Activated CD8-positive, alpha-beta memory T cell treated with anti-CD3 and anti-CD28 coated beads, Interleukin-2, amount 10 ng/mL, durations not matched to agents 7 days and 5 days (primary cell): ENCODE measurements around the gene TAF3. TPM values are rescaled to one million over a fixed set of nuclear protein-coding genes. Genes with fewer than 3 reads are reported as not detected.

Experiments used
- ATAC-seq: fragments of 150-1000 bp; cut with Tn5 transposase; one replicate; pipeline ENCODE4 v1.10.0; 2021; ENCODE audit warnings: moderate library complexity
- CTCF ChIA-PET: fragments of 350-600 bp; sonication (Branson Sonifier 250); formaldehyde crosslinking; loops from one replicate; lab custom pipeline; 2021; ENCODE audit warnings: antibody characterized with exemption; lab: Charles Lee
- DNase-seq: peaks from one replicate; pipeline ENCODE4 v3.0.0-alpha.2; 2020
- H3K27ac Mint-ChIP-seq: one replicate; pipeline ENCODE4 v1.8.0; 2021; ENCODE audit warnings: mild to moderate bottlenecking, mixed read lengths
- H3K27me3 Mint-ChIP-seq: one replicate; pipeline ENCODE4 v1.8.0; 2021; ENCODE audit warnings: mixed read lengths
- H3K36me3 Mint-ChIP-seq: one replicate; pipeline ENCODE4 v1.8.0; 2021; ENCODE audit warnings: mild to moderate bottlenecking, mixed read lengths
- H3K4me1 Mint-ChIP-seq: one replicate; pipeline ENCODE4 v1.8.0; 2021; ENCODE audit warnings: mixed read lengths
- H3K4me3 Mint-ChIP-seq: one replicate; pipeline ENCODE4 v1.8.0; 2021; ENCODE audit warnings: mild to moderate bottlenecking, moderate library complexity, mixed read lengths
- H3K9me3 Mint-ChIP-seq: one replicate; pipeline ENCODE4 v1.8.0; 2022; ENCODE audit warnings: low read depth, mixed read lengths
- total RNA-seq, 2 experiments: library from RNA; stranded (reverse); gene quantifications; one replicate each; pipeline ENCODE4 v1.2.3, GENCODE V29; 2021

TAF3 gene
- total RNA-seq, 2 experiments from 2014 or later = 15.6 to 15.8 TPM

DNA sequence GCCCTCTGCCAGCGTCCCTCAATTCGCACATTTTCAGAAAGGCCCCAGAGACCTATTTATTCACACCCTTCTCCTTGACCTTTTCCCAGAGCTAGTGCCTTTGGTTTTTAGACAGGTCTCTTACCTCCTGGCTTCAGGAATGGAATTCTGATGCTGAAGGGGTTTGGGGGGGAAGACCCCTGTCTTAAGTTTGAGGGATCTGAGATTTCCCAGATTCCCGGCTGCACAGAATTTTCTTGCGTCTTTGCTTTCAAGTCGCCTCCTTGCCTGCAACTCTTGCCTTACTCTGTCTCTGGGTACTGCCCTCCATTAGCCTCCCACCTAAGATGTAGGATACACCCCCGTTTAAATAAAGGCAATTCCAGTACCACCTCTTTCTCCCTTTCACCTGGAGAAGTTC is 238.1 kb downstream of the TAF3 start:
- DNase-seq (no peak), ATAC-seq (no peak)
- Mint-ChIP-seq H3K36me3 (peaks cover 59% of the 10 kb centered on the region), H3K4me1 (peaks cover 59% of the 10 kb centered on the region), H3K9me3 (no peaks in the 10 kb centered on the region), H3K27me3 (peaks cover 18% of the 10 kb centered on the region), H3K4me3 (peak overlapping the region; percentile 91), H3K27ac (peak overlapping the region; percentile 96)
- CTCF ChIA-PET = no interaction called here

DNA sequence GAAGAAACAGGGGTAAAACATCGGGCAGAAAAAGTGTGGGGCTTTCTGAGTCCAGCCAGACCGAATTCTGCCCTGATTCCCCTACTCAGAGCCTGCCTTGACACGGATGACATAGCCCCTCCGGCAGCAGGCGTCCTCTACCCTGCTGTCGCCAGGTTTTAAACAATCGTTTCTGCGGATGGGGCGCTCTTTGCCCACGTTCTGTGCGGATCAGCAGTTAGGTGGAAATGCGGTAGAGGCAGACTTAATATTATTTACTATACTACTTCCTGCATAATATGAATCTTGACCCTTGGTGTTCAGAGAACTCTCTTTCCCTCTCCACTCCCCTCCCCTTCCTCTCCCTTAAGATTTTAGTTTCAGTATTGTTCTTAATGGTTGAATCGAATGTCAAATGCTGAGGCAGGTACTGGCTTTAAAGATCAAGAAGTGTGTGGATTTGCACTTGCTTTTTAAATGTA is 238.6 kb downstream of the TAF3 start:
- Mint-ChIP-seq H3K27me3 (peaks cover 16% of the 10 kb centered on the region), H3K9me3 (no peaks in the 10 kb centered on the region), H3K4me1 (peaks cover 62% of the 10 kb centered on the region), H3K36me3 (peaks cover 62% of the 10 kb centered on the region), H3K4me3 (peak overlapping the region; percentile 91), H3K27ac (peak overlapping the region; percentile 96)
- CTCF ChIA-PET = no interaction called here
- DNase-seq (peak; percentile 81), ATAC-seq (peak; percentile 7)

DNA sequence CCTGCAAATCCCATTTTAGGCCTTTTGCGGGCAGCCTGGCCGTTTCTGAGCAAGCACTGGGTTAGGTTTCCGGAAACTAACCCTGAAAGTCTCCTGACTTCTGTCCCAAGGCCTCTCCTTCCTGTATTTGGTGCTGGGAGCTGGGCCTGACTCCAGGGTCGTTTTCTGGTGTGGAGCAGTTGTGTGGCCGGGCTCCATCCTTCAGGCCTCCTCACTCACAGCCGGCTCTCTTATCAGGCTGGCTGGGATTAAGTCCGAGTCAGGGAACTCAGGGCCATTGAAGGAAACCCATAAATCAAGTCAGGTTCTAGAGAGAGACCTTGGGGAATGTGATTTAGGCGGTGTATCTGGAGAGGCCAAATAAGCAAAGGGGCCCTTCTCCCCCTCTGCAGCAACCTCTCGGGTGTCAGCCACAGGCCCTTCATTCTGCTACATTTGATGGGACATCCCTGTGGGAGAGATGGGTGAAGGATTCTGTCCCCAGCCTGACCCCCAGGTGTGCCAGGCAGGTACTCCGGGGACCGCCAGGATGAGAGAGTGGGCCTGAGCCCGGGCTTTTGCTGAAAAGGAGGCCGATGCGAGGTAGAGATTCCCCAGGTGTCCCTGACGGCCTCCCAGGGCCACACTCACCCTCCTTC is 239.4 kb downstream of the TAF3 start:
- H3K36me3 Mint-ChIP-seq = peaks cover 70% of the 10 kb centered on the region
- ATAC-seq = no peak
- H3K27me3 Mint-ChIP-seq = peaks cover 8% of the 10 kb centered on the region
- peaks cover 64% of the 10 kb centered on the region for H3K4me1 Mint-ChIP-seq
- peak overlapping the region; percentile 96 for H3K27ac Mint-ChIP-seq
- no peak for DNase-seq
- H3K9me3 Mint-ChIP-seq = no peaks in the 10 kb centered on the region
- H3K4me3 Mint-ChIP-seq = peak overlapping the region; percentile 91
- CTCF ChIA-PET = no interaction called here

DNA sequence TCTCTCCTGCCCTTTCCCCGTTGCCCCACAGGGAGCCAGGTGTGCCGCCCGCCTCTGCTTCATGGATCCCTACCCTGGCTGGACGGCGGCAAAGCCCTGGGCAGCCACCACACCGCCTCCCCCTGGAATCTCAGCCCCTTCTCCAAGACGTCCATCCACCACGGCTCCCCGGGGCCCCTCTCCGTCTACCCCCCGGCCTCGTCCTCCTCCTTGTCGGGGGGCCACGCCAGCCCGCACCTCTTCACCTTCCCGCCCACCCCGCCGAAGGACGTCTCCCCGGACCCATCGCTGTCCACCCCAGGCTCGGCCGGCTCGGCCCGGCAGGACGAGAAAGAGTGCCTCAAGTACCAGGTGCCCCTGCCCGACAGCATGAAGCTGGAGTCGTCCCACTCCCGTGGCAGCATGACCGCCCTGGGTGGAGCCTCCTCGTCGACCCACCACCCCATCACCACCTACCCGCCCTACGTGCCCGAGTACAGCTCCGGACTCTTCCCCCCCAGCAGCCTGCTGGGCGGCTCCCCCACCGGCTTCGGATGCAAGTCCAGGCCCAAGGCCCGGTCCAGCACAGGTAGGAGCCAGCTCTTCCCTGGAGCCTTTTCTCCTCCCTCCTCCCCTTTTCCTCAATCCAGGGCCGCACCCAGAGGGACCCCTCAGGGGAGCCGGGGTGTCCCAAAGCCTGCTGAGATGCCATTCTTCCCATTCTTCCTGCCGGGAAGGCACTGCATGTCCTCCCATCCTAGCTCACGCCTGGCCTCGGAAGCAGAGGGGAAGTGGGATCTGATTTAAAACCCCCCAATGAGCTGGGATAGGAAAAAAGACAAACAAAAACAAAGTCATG is 240.2 kb downstream of the TAF3 start:
- peaks cover 77% of the 10 kb centered on the region for H3K36me3 Mint-ChIP-seq
- ATAC-seq (no peak), DNase-seq (no peak)
- peaks cover 66% of the 10 kb centered on the region for H3K4me1 Mint-ChIP-seq
- peak overlapping the region; percentile 91 for H3K4me3 Mint-ChIP-seq
- peak overlapping the region; percentile 96 for H3K27ac Mint-ChIP-seq
- H3K27me3 Mint-ChIP-seq = peaks cover 2% of the 10 kb centered on the region
- H3K9me3 Mint-ChIP-seq = no peaks in the 10 kb centered on the region
- CTCF ChIA-PET = interaction anchor here (2.3 kb wide), 2 partner anchors 9 to 344 kb away, joined by 8 to 9 read pairs; no protein-coding TSS in a partner anchor

DNA sequence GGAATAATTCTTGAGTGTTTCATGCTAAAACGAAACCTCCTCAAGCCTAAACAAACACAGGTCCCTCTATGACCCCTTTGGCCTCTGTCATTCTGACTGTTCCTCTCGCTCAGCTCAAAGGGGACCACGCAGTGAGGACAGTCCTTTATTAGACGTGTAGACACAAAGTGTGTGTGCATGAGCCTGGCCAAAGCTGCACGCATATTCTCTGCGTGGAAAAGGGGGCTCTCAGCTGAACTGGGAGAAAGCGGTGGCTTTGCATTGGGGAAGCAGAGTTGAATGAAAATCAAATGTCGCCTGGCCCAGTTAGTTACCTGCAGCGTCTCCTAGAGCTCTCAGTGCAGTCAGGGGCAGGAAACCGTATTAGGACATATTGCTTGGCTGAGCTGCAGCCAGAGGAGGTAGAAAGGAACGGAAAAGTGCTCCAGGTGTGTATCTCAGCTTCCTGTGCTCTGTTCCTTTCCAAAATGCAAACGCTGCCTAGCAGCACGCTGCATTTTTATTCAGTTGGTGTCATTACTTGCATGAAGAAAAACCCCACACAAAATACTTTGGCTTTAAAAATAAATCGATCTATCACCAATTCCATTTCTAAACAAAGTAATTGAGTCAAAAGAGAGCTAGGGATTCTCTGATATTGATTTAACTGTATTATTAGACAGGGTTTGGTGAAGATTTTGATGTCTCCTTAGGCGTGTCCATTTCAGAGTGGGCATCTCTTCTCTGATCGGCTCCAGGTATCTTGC is 241.1 kb downstream of the TAF3 start:
- peak overlapping the region; percentile 91 for H3K4me3 Mint-ChIP-seq
- peak overlapping the region; percentile 96 for H3K27ac Mint-ChIP-seq
- DNase-seq = no peak
- H3K36me3 Mint-ChIP-seq = peaks cover 86% of the 10 kb centered on the region
- CTCF ChIA-PET = interaction anchor here (0.8 to 2.5 kb wide), 8 partner anchors 10 to 390 kb away, joined by 3 to 13 read pairs (median 3); no protein-coding TSS in a partner anchor
- peaks cover 2% of the 10 kb centered on the region for H3K27me3 Mint-ChIP-seq
- peaks cover 72% of the 10 kb centered on the region for H3K4me1 Mint-ChIP-seq
- no peak for ATAC-seq
- no peaks in the 10 kb centered on the region for H3K9me3 Mint-ChIP-seq

DNA sequence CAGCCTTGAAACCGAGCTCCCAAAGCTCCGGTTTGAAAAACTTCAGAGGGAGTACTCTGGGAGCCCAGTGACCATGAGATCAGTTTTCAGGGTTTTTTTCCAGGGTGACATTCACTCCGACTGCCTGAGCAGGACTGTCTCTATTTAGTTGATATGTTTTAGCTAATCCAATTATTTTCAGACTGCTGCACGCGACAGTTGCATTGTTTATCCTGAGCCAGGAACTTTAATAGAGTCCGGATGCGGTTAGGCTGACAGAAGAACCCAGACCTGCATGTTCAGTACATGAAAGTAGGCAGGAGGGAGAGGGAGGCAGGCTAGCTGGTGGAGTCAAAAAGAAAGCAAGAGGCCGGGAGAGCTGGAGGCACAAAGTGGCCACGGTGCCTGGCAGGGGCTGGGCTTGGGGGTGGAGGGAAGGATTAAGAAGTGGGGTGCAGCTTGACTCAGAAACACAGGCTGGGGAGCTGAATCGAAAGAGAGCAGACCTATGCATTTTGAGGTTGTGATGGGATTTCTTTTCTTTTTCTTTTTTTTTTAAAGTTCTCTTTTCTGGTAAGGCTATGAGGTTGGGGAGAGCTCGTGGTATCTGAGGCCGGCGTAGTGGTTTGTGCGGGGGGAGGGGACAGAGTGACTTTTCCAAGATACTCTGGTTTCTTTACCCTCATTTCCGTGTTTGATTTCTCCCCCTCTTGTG is 241.9 kb downstream of the TAF3 start:
- DNase-seq = peak; percentile 91
- CTCF ChIA-PET = interaction anchor here (0.7 to 2.5 kb wide), 13 partner anchors 11 to 390 kb away, joined by 3 to 13 read pairs (median 3); no protein-coding TSS in a partner anchor
- H3K27ac Mint-ChIP-seq = peak overlapping the region; percentile 96
- H3K4me1 Mint-ChIP-seq = peaks cover 78% of the 10 kb centered on the region
- H3K4me3 Mint-ChIP-seq = peak overlapping the region; percentile 91
- peak; percentile 57 for ATAC-seq
- H3K9me3 Mint-ChIP-seq = no peaks in the 10 kb centered on the region
- peaks cover 90% of the 10 kb centered on the region for H3K36me3 Mint-ChIP-seq
- peaks cover 2% of the 10 kb centered on the region for H3K27me3 Mint-ChIP-seq

DNA sequence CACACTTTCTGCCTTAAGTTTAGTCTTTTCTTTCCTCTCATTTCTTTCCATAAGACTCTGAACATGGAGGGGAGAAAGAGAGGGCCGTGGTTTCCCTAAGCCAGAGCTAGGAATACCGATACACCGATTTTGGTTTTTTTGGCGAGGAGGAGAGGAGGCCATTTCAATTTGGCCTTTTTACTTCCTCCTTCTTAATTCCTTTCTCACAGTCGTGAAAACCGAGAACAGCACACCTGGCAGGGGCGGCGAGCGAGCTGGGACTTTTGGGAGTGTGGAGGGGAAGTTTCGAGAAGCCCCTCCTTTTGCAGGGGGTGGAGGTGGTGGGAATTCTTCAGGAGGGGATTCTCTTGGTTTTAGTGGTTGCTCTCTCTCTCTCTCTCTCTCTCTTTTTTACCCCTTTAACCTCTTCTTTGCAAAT is 242.4 kb downstream of the TAF3 start:
- Mint-ChIP-seq H3K9me3 (no peaks in the 10 kb centered on the region), H3K27me3 (peaks cover 2% of the 10 kb centered on the region), H3K27ac (peak overlapping the region; percentile 96), H3K4me3 (peak overlapping the region; percentile 91), H3K4me1 (peaks cover 83% of the 10 kb centered on the region), H3K36me3 (peaks cover 90% of the 10 kb centered on the region)
- CTCF ChIA-PET = interaction anchor here (0.7 to 2.5 kb wide), 14 partner anchors 12 to 389 kb away, joined by 3 to 13 read pairs (median 3); no protein-coding TSS in a partner anchor
- DNase-seq (no peak), ATAC-seq (no peak)

DNA sequence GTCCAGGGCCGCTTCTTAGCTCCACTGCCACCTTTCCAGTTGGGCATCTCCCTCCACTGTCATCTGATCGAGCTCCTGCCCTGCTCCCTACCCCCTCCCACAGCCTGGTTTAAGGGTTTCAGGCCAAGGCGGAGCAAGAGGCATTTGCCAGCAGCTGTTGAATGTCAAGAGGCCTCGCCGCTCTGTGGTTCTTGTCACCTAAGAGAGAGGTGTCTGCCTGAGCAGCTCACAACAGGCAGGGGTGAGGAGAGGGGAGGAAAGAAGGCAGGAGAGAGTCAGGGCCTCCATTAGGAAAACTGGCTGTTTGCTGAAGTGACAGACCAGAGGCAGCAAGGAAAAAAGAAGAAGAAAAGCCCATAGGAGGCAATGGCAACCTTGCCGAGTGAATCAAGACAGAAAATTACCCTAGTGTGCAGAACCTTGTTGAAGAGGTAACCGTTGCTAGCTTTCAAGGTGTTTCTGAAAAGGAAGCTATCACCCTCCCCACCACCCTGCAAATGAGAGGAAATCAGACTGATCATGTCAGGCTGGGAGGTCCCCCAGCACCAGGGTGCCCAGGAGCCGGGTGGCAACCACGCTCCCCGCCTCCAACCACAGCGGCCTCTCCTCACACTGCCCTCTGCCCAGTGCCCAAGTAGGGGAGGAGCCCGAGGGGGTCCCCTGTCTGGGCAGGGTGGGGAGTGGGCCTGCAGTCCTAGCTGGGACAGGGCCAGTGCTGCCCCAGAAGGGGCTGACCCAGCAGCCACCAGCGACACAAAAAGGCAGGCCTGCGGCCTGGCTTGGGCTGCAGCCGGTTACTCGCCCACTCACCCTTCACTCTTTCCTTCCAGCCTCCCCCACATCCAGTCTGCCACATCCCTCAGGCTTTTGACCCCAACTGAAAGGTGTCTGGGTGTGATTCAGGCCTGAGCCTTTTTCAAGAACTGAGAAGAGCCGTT is 243.2 kb downstream of the TAF3 start:
- DNase-seq (peak; percentile 80), ATAC-seq (peak; percentile 30)
- Mint-ChIP-seq H3K4me1 (peaks cover 91% of the 10 kb centered on the region), H3K9me3 (no peaks in the 10 kb centered on the region), H3K27ac (peak overlapping the region; percentile 96), H3K4me3 (peak overlapping the region; percentile 91), H3K36me3 (peaks cover 95% of the 10 kb centered on the region), H3K27me3 (peaks cover 2% of the 10 kb centered on the region)
- CTCF ChIA-PET = interaction anchor here (0.7 to 2.5 kb wide), 8 partner anchors 9 to 388 kb away, joined by 3 to 13 read pairs (median 3); no protein-coding TSS in a partner anchor

DNA sequence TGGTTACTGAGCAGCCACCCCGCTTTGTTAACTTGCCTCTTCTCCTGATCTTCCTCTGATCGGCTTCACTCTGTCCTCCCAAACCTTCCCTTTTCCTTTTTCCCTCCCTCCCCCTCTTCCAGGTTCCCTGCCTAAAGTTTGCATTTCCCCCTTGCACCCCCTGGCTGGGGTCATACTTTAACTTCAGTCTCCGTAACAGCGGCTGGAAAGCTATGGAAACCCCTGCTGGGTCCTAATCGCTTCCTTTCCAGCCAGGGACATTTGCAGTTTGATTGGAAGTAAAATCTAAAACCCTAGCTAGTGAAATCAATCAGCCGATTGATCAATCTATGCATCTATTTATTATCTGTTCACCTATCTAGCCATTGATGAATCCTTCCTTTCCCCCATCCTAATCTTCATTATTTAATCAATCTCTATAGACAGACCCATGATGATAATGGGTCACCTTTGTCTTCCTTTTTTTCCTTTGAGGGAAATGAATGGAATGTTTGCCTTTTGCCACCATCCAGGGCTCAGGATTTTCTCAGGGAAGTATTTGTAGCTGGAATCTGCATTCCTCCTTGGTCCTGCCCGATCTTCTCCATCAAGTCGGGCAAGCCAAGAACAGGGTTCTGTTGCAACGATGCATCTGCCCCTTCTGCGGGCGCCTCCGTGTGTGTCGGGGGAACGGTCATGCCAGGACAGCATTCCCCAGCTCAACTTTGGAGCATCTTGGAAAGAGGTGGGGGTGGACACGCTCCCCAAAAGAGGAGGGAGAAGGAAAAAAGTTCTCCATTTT is 245.0 kb downstream of the TAF3 start:
- DNase-seq = no peak
- CTCF ChIA-PET = no interaction called here
- no peak for ATAC-seq
- H3K4me1 Mint-ChIP-seq = peaks cover 94% of the 10 kb centered on the region
- H3K9me3 Mint-ChIP-seq = no peaks in the 10 kb centered on the region
- H3K36me3 Mint-ChIP-seq = peaks cover 93% of the 10 kb centered on the region
- H3K27ac Mint-ChIP-seq = peak overlapping the region; percentile 96
- H3K27me3 Mint-ChIP-seq = peaks cover 2% of the 10 kb centered on the region
- H3K4me3 Mint-ChIP-seq = peak overlapping the region; percentile 91

DNA sequence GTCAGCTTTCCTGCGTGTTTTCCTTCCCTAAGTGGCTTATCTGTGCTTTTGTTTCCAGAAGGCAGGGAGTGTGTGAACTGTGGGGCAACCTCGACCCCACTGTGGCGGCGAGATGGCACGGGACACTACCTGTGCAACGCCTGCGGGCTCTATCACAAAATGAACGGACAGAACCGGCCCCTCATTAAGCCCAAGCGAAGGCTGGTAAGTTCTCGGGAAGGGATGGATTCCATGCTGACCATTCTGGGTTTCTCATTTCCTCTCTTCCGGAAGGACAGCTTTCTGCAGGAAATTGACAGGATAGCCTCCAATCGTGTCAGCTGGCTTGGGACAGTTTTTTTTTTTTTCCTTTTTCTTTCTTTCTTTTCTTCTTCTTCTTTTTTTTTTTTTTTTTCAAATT is 245.6 kb downstream of the TAF3 start:
- H3K36me3 Mint-ChIP-seq = peaks cover 93% of the 10 kb centered on the region
- peaks cover 94% of the 10 kb centered on the region for H3K4me1 Mint-ChIP-seq
- H3K4me3 Mint-ChIP-seq = peak overlapping the region; percentile 5
- no peaks in the 10 kb centered on the region for H3K9me3 Mint-ChIP-seq
- no peak overlapping the region for H3K27ac Mint-ChIP-seq
- no peak for DNase-seq
- CTCF ChIA-PET = interaction anchor here (0.8 kb wide), 1 partner anchor 70 kb away, joined by 3 read pairs; no protein-coding TSS in a partner anchor
- H3K27me3 Mint-ChIP-seq = peaks cover 2% of the 10 kb centered on the region
- no peak for ATAC-seq

DNA sequence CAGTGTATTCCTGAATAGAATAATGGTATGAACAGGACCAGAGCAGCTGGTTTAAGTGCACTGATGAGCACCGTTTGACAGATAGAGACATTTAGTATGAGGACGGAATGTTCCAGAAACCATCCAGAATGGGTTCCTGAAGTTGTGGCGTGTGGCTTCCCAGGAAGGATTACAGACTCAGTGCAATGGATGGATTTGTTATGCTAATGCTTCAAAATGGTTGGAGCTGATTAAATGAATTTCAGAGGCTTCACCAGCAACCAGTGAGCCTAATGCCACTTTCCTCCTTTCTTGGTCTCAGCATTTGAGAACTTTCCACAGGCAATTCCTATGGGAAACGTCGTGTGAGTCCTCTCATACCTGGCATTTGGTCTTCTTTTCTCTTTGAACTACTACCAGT is 246.1 kb downstream of the TAF3 start:
- peaks cover 94% of the 10 kb centered on the region for H3K4me1 Mint-ChIP-seq
- H3K27me3 Mint-ChIP-seq = peaks cover 2% of the 10 kb centered on the region
- H3K36me3 Mint-ChIP-seq = peaks cover 93% of the 10 kb centered on the region
- peak overlapping the region; percentile 49 for H3K27ac Mint-ChIP-seq
- no peak overlapping the region for H3K4me3 Mint-ChIP-seq
- no peak for ATAC-seq
- CTCF ChIA-PET = interaction anchor here (0.8 kb wide), 1 partner anchor 69 kb away, joined by 3 read pairs; no protein-coding TSS in a partner anchor
- H3K9me3 Mint-ChIP-seq = no peaks in the 10 kb centered on the region
- DNase-seq = no peak
